H9 (cell line): ENCODE measurements around the gene NBEAL1. TPM values are rescaled to one million over a fixed set of nuclear protein-coding genes. Genes with fewer than 3 reads are reported as not detected.

Source experiments
- DNase-seq: peaks from one replicate; pipeline ENCODE4 v3.0.0-alpha.2; 2017
- H2AFZ ChIP-seq: one replicate; pipeline ENCODE4 v1.6.1; 2013; ENCODE audit warnings: mild to moderate bottlenecking, low read length, control low read depth, moderate library complexity
- H2AK5ac ChIP-seq: 2 replicates; pipeline ENCODE4 v1.6.1; 2013; ENCODE audit warnings: low read length, control low read depth, mixed read lengths; ENCODE audit not compliant: insufficient read length
- H2BK120ac ChIP-seq: one replicate; pipeline ENCODE4 v1.6.1; 2013; ENCODE audit warnings: low read depth, mild to moderate bottlenecking, low read length, control low read depth, inconsistent platforms; ENCODE audit not compliant: poor library complexity, severe bottlenecking
- H2BK12ac ChIP-seq: 2 replicates; pipeline ENCODE4 v1.6.1; 2013; ENCODE audit warnings: low read length, control low read depth, mixed read lengths, low read depth; ENCODE audit not compliant: insufficient read length
- H2BK15ac ChIP-seq: 2 replicates; pipeline ENCODE4 v1.6.1; 2013; ENCODE audit warnings: low read depth, low read length, control low read depth
- H2BK20ac ChIP-seq: one replicate; pipeline ENCODE4 v1.6.1; 2013; ENCODE audit warnings: low read depth, mild to moderate bottlenecking, low read length, control low read depth, inconsistent platforms; ENCODE audit not compliant: poor library complexity, severe bottlenecking
- H2BK5ac ChIP-seq: 2 replicates; pipeline ENCODE4 v1.6.1; 2013; ENCODE audit warnings: low read length, control low read depth, mixed read lengths; ENCODE audit not compliant: insufficient read length
- H3K14ac ChIP-seq: 2 replicates; pipeline ENCODE4 v1.6.1; 2013; ENCODE audit warnings: low read length, control low read depth; ENCODE audit not compliant: insufficient read depth
- H3K18ac ChIP-seq: 2 replicates; pipeline ENCODE4 v1.6.1; 2013; ENCODE audit warnings: low read depth, mild to moderate bottlenecking, mixed read lengths, low read length, control low read depth; ENCODE audit not compliant: insufficient read length
- H3K23ac ChIP-seq: 2 replicates; pipeline ENCODE4 v1.6.1; 2013; ENCODE audit warnings: low read length, control low read depth, mixed read lengths, low read depth; ENCODE audit not compliant: insufficient read length
- H3K23me2 ChIP-seq: 2 replicates; pipeline ENCODE4 v1.6.1; 2013; ENCODE audit warnings: low read depth, mild to moderate bottlenecking, mixed read lengths, low read length, control low read depth; ENCODE audit not compliant: insufficient read length, poor library complexity, severe bottlenecking
- H3K27ac ChIP-seq: 2 replicates; pipeline ENCODE4 v1.5.1; 2013; ENCODE audit warnings: low read length, control low read depth, mixed read lengths, low read depth; ENCODE audit not compliant: insufficient read length
- H3K27me3 ChIP-seq: 2 replicates; pipeline ENCODE4 v1.6.1; 2013; ENCODE audit warnings: low read length, control low read depth, inconsistent platforms; ENCODE audit not compliant: insufficient read depth
- H3K4ac ChIP-seq: 2 replicates; pipeline ENCODE4 v1.6.1; 2013; ENCODE audit warnings: low read depth, mild to moderate bottlenecking, control low read depth, inconsistent platforms, low read length, moderate library complexity
- H3K4me1 ChIP-seq: 2 replicates; pipeline ENCODE4 v1.6.1; 2013; ENCODE audit warnings: low read length, control low read depth, inconsistent platforms; ENCODE audit not compliant: insufficient read depth
- H3K4me2 ChIP-seq: 2 replicates; pipeline ENCODE4 v1.6.1; 2013; ENCODE audit warnings: low read length, control low read depth, mixed read lengths; ENCODE audit not compliant: insufficient read length, insufficient read depth
- H3K56ac ChIP-seq: 2 replicates; pipeline ENCODE4 v1.6.1; 2013; ENCODE audit warnings: low read depth, mild to moderate bottlenecking, mixed read lengths, low read length, control low read depth; ENCODE audit not compliant: insufficient read length
- H3K79me1 ChIP-seq: 2 replicates; pipeline ENCODE4 v1.6.1; 2013; ENCODE audit warnings: low read depth, mild to moderate bottlenecking, moderate library complexity, low read length, control low read depth, inconsistent platforms; ENCODE audit not compliant: insufficient read depth, poor library complexity, severe bottlenecking
- H3K79me2 ChIP-seq: 2 replicates; pipeline ENCODE4 v1.6.1; 2013; ENCODE audit warnings: low read length, control low read depth, inconsistent platforms; ENCODE audit not compliant: insufficient read depth
- H3K9ac ChIP-seq: 2 replicates; pipeline ENCODE4 v1.6.1; 2013; ENCODE audit warnings: low read length, control low read depth, mixed read lengths; ENCODE audit not compliant: insufficient read length; ENCODE audit errors: extremely low read depth
- H3K9me3 ChIP-seq: one replicate; pipeline ENCODE4 v1.6.1; 2013; ENCODE audit warnings: low read depth, low read length, inconsistent platforms; ENCODE audit not compliant: control insufficient read depth
- H3T11ph ChIP-seq: one replicate; pipeline ENCODE4 v1.6.1; 2013; ENCODE audit warnings: mild to moderate bottlenecking, low read length, control low read depth, inconsistent platforms
- H4K20me1 ChIP-seq: one replicate; pipeline ENCODE4 v1.6.1; 2013; ENCODE audit not compliant: control insufficient read depth, insufficient read length, insufficient read depth
- H4K5ac ChIP-seq: 2 replicates; pipeline ENCODE4 v1.6.1; 2013; ENCODE audit warnings: low read depth, mild to moderate bottlenecking, mixed read lengths, low read length, control low read depth; ENCODE audit not compliant: insufficient read length
- H4K8ac ChIP-seq: replicated peaks from 2 replicates; pipeline ENCODE4 v1.6.1; 2013; ENCODE audit warnings: low read length, control low read depth, mixed read lengths, low read depth; ENCODE audit not compliant: insufficient read length
- H4K91ac ChIP-seq: 2 replicates; pipeline ENCODE4 v1.6.1; 2013; ENCODE audit warnings: low read depth, mild to moderate bottlenecking, moderate library complexity, mixed read lengths, low read length, control low read depth; ENCODE audit not compliant: insufficient read length
- H3K27ac Mint-ChIP-seq, 3 experiments: 2 replicates in 2 of 3; 3 replicates in 1 of 3; pipeline ENCODE4 v1.8.0; 2020 to 2021; ENCODE audit warnings: mixed read lengths in 3 of 3, mild to moderate bottlenecking in 1 of 3, moderate library complexity in 1 of 3
- H3K27me3 Mint-ChIP-seq: 2 replicates; pipeline ENCODE4 v1.8.0; 2021; ENCODE audit warnings: low read depth, mild to moderate bottlenecking, moderate library complexity, mixed read lengths
- H3K36me3 Mint-ChIP-seq, 3 experiments: 2 replicates in 2 of 3; 3 replicates in 1 of 3; pipeline ENCODE4 v1.8.0; 2020 to 2021; ENCODE audit warnings: low read depth in 3 of 3, mixed read lengths in 3 of 3; ENCODE audit not compliant: insufficient read depth in 1 of 3
- H3K4me1 Mint-ChIP-seq, 2 experiments: 2 replicates each; pipeline ENCODE4 v1.8.0; 2020; ENCODE audit warnings: mixed read lengths in 2 of 2
- H3K4me3 Mint-ChIP-seq, 2 experiments: 2 replicates in 1 of 2; 3 replicates in 1 of 2; pipeline ENCODE4 v1.8.0; 2020 to 2021; ENCODE audit warnings: mild to moderate bottlenecking in 2 of 2, mixed read lengths in 2 of 2, moderate library complexity in 1 of 2
- H3K9me3 Mint-ChIP-seq, 2 experiments: 2 replicates in 1 of 2; 3 replicates in 1 of 2; pipeline ENCODE4 v1.8.0; 2020; ENCODE audit warnings: mild to moderate bottlenecking in 2 of 2, mixed read lengths in 2 of 2, moderate library complexity in 1 of 2
- WGBS: extraction: QIAGEN DNeasy Blood & Tissue Kit; methylation state at CpG from one replicate; pipeline ENCODE4 v1.1.7; 2013; ENCODE audit warnings: missing lambda C conversion rate, low lambda C conversion rate, mixed read lengths; ENCODE audit not compliant: insufficient read length; ENCODE audit errors: extremely low coverage; 5-methylcytosine and 5-hydroxymethylcytosine counted together
- total RNA-seq: library from RNA; stranded (reverse); gene quantifications from 2 replicates; pipeline ENCODE4 v1.2.1, GENCODE V29; 2021
- TF ChIP-seq, protein P1 (sequence below): fragments of 200-600 bp; sonication (generic); conservative IDR thresholded peaks from 3 replicates; pipeline ENCODE4 v1.8.0; 2021; ENCODE audit warnings: antibody characterized with exemption, mild to moderate bottlenecking

The NBEAL1 gene
- total RNA-seq, 1 experiment from 2014 or later: 10.1 TPM

DNA sequence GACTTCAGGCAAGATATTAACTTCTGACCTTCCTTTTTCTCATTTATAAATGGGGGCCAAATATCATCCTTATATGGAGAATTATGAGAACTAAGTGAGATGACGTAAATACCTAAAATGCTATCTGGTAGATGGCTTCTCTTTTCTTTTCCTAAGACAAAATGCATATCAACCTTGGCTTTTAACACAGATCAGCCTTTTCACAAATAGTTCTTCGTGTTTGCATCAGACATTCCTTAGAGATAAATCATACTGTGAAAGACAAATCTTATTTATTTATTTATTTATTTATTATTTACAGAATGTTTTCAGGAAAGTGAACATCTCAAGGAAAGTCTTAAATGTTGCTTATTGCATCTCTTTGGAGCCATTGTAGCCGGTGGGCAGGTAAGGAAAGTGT, 62.8 kb downstream of the NBEAL1 start:
- Histone ChIP-seq H3T11ph (no peak overlapping the region), H2AFZ (no peak overlapping the region), H3K14ac (no peak overlapping the region), H2BK5ac (no peak overlapping the region), H2BK120ac (no peak overlapping the region), H3K4ac (no peak overlapping the region), H3K9ac (no peak overlapping the region), H2AK5ac (no peak overlapping the region), H2BK15ac (no peak overlapping the region), H2BK20ac (no peak overlapping the region), H4K91ac (no peak overlapping the region), H3K4me2 (no peak overlapping the region), H3K79me2 (no peaks in the 10 kb centered on the region), H3K9me3 (no peaks in the 10 kb centered on the region), H3K23ac (no peak overlapping the region), H3K4me1 (no peaks in the 10 kb centered on the region), H3K23me2 (no peaks in the 10 kb centered on the region), H3K27ac (no peak overlapping the region), H4K8ac (no peak overlapping the region), H3K18ac (no peak overlapping the region), H4K20me1 (no peaks in the 10 kb centered on the region), H3K27me3 (no peaks in the 10 kb centered on the region), H2BK12ac (no peak overlapping the region), H3K79me1 (no peaks in the 10 kb centered on the region), H4K5ac (no peak overlapping the region), H3K56ac (no peak overlapping the region)
- H3K9me3 Mint-ChIP-seq: no peaks in the 10 kb centered on the region; a peak in 1 of 5 replicates
- no peak overlapping the region for H3K27ac Mint-ChIP-seq
- no peaks in the 10 kb centered on the region for H3K4me1 Mint-ChIP-seq
- H3K36me3 Mint-ChIP-seq: peaks cover 4 to 7% (median 5%) of the 10 kb centered on the region in 3 experiments; a peak in 3 of 7 replicates
- TF ChIP-seq, protein P1, sequence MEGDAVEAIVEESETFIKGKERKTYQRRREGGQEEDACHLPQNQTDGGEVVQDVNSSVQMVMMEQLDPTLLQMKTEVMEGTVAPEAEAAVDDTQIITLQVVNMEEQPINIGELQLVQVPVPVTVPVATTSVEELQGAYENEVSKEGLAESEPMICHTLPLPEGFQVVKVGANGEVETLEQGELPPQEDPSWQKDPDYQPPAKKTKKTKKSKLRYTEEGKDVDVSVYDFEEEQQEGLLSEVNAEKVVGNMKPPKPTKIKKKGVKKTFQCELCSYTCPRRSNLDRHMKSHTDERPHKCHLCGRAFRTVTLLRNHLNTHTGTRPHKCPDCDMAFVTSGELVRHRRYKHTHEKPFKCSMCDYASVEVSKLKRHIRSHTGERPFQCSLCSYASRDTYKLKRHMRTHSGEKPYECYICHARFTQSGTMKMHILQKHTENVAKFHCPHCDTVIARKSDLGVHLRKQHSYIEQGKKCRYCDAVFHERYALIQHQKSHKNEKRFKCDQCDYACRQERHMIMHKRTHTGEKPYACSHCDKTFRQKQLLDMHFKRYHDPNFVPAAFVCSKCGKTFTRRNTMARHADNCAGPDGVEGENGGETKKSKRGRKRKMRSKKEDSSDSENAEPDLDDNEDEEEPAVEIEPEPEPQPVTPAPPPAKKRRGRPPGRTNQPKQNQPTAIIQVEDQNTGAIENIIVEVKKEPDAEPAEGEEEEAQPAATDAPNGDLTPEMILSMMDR: no peak
- no peak for DNase-seq
- no peak overlapping the region for H3K4me3 Mint-ChIP-seq
- no peaks in the 10 kb centered on the region for H3K27me3 Mint-ChIP-seq
- WGBS: no CpG with 5 or more reads among the region's 3 CpGs
